PC-3 (cell line): ENCODE data around the gene IL3RA.

Experiments used
- CTCF ChIP-seq: fragments of 300-600 bp; sonication (generic); conservative IDR thresholded peaks from 2 replicates; pipeline ENCODE4 v1.5.1; 2017; ENCODE audit warnings: antibody characterized with exemption, low read depth, mild to moderate bottlenecking, low read length
- EZH2 ChIP-seq: fragments of 300-600 bp; sonication (generic); IDR thresholded peaks from one replicate; pipeline ENCODE4 v1.6.1; 2017; ENCODE audit warnings: antibody characterized with exemption, mild to moderate bottlenecking, low read length; ENCODE audit not compliant: unreplicated experiment

- TF ChIP-seq CTCF = no peak
- no peak for TF ChIP-seq EZH2
These were observed 28.8 kb upstream of the IL3RA start for GRCh38 chrX:1307626-1308340.
